IPS-NIHi7 (cell line): Measurements from ENCODE around the gene GH2.

Source experiments
- DNase-seq: peaks from one replicate; pipeline ENCODE4 v3.0.0; 2012; ENCODE audit warnings: mixed read lengths; ENCODE audit errors: extremely low spot score

GH2 gene

GRCh38 chr17:63841350-63842172, 40.2 kb downstream of the GH2 start:
- DNase-seq, result no peak

GRCh38 chr17:63840591-63841349, 41.0 kb downstream of the GH2 start:
- no peak for DNase-seq

GRCh38 chr17:63838631-63839171, 43.0 kb downstream of the GH2 start:
- no peak for DNase-seq

- no peak for DNase-seq
These were observed 43.7 kb downstream of the GH2 start for GRCh38 chr17:63837962-63838600.

GRCh38 chr17:63837480-63837879, 44.3 kb downstream of the GH2 start:
- no peak for DNase-seq

GRCh38 chr17:63836811-63837210, 44.9 kb downstream of the GH2 start:
- DNase-seq, result no peak

GRCh38 chr17:63835167-63835720, 46.5 kb downstream of the GH2 start:
- no peak for DNase-seq

- DNase-seq, result peak; percentile 63
These were observed 47.1 kb downstream of the GH2 start for GRCh38 chr17:63834431-63835166.

- DNase-seq, result no peak
These were observed 47.9 kb downstream of the GH2 start for GRCh38 chr17:63833741-63834373.

GRCh38 chr17:63833026-63833740, 48.6 kb downstream of the GH2 start:
- no peak for DNase-seq

GRCh38 chr17:63832455-63832854, 49.3 kb downstream of the GH2 start:
- no peak for DNase-seq

GRCh38 chr17:63832014-63832413, 49.7 kb downstream of the GH2 start:
- no peak for DNase-seq

- DNase-seq, result no peak
These were observed 50.2 kb downstream of the GH2 start for GRCh38 chr17:63831505-63831904.

- no peak for DNase-seq
These were observed 50.7 kb downstream of the GH2 start for GRCh38 chr17:63830904-63831491.

GRCh38 chr17:63830278-63830677, 51.5 kb downstream of the GH2 start:
- DNase-seq, result no peak
